Bronchial epithelial cell (primary cell): ENCODE results near the gene BMPR2. TPM values are rescaled to one million over a fixed set of nuclear protein-coding genes. Genes with fewer than 3 reads are reported as not detected.

Experiments
- DNase-seq: peaks from one replicate; pipeline ENCODE4 v3.0.0-alpha.2; 2010; ENCODE audit warnings: low read depth
- FAIRE-seq: peaks from 2 replicates; lab custom pipeline; 2011; peaks lifted over from hg19 to GRCh38; lab: Jason Lieb, UNC
- H3K27me3 ChIP-seq: 2 replicates; pipeline ENCODE4 v1.5.1; 2011; ENCODE audit warnings: low read length; ENCODE audit not compliant: control insufficient read depth, insufficient read depth
- H3K36me3 ChIP-seq: 2 replicates; pipeline ENCODE4 v1.5.1; 2011; ENCODE audit warnings: low read length; ENCODE audit not compliant: control insufficient read depth, insufficient read depth
- H3K4me3 ChIP-seq: 2 replicates; pipeline ENCODE4 v1.5.1; 2011; ENCODE audit warnings: mild to moderate bottlenecking, low read depth, low read length, control low read depth
- CTCF ChIP-seq: IDR thresholded peaks from 2 replicates; pipeline ENCODE4 v1.5.1; 2011; ENCODE audit warnings: mild to moderate bottlenecking, moderate library complexity, low read length, control low read depth, inconsistent platforms; ENCODE audit not compliant: insufficient read depth, severe bottlenecking
- total RNA-seq: library from RNA; depleted of rRNA; stranded (reverse); fragments of >200 nt; gene quantifications from 2 replicates; pipeline ENCODE4 v1.2.1, GENCODE V29; 2014

The BMPR2 gene
- total RNA-seq, result 6.3 TPM in 2 replicates

- TF ChIP-seq CTCF, result no peak
- H3K36me3 ChIP-seq, result no peaks in the 10 kb centered on the region
- no peaks in the 10 kb centered on the region for H3K27me3 ChIP-seq
- H3K4me3 ChIP-seq, result peak within 1 kb of the TSS; percentile 94
- FAIRE-seq (no peak), DNase-seq (peak; percentile 70)
Measured at GRCh38 chr2:202375609-202376408, at the start of gene BMPR2. BMPR2 (plus strand) TSS chr2:202376327; CDS start chr2:202377475, 1,148 bp downstream.

- no peak for TF ChIP-seq CTCF
- no peak overlapping the region for H3K4me3 ChIP-seq
- FAIRE-seq (no peak), DNase-seq (no peak)
- no peaks in the 10 kb centered on the region for H3K36me3 ChIP-seq
- no peaks in the 10 kb centered on the region for H3K27me3 ChIP-seq
Measured at GRCh38 chr2:202327858-202328257, 48.3 kb upstream of the BMPR2 start.

- no peak overlapping the region for H3K4me3 ChIP-seq
- FAIRE-seq (peak; percentile 77), DNase-seq (peak; percentile 45)
- H3K36me3 ChIP-seq, result no peaks in the 10 kb centered on the region
- no peaks in the 10 kb centered on the region for H3K27me3 ChIP-seq
- no peak for TF ChIP-seq CTCF
Measured at GRCh38 chr2:202335791-202336467, 40.2 kb upstream of the BMPR2 start.

- no peak overlapping the region for H3K4me3 ChIP-seq
- no peaks in the 10 kb centered on the region for H3K36me3 ChIP-seq
- no peak for TF ChIP-seq CTCF
- H3K27me3 ChIP-seq, result no peaks in the 10 kb centered on the region
- DNase-seq (no peak), FAIRE-seq (no peak)
Measured at GRCh38 chr2:202337151-202337550, 39.0 kb upstream of the BMPR2 start.

- Histone ChIP-seq H3K27me3 (no peaks in the 10 kb centered on the region), H3K36me3 (no peaks in the 10 kb centered on the region), H3K4me3 (no peak overlapping the region)
- TF ChIP-seq CTCF, result no peak
- DNase-seq, result no peak
- FAIRE-seq, result no peak
Measured at GRCh38 chr2:202337706-202338346, 38.3 kb upstream of the BMPR2 start.
